ELF-1 (cell line): ENCODE results near the gene OR2F1.
"Not testable (repeated sequence)": the region's sequence is repeated elsewhere in the genome, so short reads cannot be mapped to it uniquely, and the experiment has no call there.

Experiments
- DNase-seq: peaks from one replicate; pipeline ENCODE4 v3.0.0-alpha.2; 2016; ENCODE audit warnings: low read depth, low spot score

OR2F1 gene

GRCh38 chr7:144006692-144007042, 52.0 kb downstream of the OR2F1 start:
- DNase-seq, result no peak

DNA sequence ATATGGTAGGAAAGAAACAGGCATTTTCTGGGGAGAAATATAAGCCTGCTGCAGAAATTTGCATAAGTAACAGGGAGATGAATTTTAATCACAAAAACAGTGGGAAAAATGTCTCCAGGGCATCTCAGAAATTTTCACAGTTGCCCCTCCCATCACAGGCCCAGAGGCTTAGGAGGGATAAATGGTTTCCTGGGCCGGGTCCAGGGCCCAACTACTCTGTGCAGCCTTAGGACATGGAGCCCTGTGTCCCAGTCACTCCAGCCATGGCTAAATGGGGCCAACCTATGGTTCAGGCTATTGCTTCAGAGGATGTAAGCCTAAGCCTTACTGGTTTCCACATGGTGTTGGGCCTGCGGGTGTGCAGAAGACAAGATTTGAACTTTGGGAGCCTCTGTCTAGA, 54.7 kb downstream of the OR2F1 start:
- no peak for DNase-seq

GRCh38 chr7:144010061-144010460, 55.4 kb downstream of the OR2F1 start:
- not testable (repeated sequence) for DNase-seq

GRCh38 chr7:144010821-144011220, 56.2 kb downstream of the OR2F1 start:
- not testable (repeated sequence) for DNase-seq

DNA sequence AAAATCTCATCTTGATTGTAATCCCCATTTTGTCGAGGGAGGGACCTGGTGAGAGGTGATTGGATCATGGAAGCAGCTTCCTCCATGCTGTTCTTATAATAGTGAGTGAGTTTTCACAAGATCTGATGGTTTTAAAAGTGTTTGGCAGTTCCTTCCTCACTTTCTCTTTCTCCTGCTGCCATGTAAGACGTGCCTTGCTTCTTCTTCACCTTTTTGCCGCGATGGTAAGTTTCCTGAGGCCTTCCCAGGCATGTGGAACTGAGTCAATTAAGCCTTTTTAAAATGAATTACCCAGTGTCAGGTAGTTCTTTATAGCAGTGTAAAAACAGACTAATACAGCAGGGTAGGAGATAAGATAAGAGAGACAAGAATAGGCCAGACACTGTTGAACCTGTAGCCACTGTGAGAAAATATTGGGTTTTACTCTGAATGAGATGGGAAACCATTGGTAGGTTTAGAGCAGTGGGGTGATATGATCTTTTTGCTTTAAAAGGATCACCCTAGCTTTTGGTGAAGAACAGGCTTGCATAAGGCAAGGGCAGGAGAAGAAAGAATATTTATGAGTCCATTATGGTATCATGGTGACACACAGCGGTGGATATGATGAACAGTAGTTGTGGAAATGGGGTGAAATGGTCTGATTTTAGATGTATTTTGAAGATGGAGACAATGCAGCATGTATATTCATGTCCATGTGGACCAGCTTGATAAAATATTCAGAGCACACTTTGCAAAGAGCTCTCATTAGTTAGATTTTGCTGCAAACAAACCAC, 57.0 kb downstream of the OR2F1 start:
- no peak for DNase-seq
